ENCODE data around the gene DBET.
"Not testable (repeated sequence)": the region's sequence is repeated elsewhere in the genome, so short reads cannot be mapped to it uniquely, and the experiment has no call there.

The DBET gene

DNA sequence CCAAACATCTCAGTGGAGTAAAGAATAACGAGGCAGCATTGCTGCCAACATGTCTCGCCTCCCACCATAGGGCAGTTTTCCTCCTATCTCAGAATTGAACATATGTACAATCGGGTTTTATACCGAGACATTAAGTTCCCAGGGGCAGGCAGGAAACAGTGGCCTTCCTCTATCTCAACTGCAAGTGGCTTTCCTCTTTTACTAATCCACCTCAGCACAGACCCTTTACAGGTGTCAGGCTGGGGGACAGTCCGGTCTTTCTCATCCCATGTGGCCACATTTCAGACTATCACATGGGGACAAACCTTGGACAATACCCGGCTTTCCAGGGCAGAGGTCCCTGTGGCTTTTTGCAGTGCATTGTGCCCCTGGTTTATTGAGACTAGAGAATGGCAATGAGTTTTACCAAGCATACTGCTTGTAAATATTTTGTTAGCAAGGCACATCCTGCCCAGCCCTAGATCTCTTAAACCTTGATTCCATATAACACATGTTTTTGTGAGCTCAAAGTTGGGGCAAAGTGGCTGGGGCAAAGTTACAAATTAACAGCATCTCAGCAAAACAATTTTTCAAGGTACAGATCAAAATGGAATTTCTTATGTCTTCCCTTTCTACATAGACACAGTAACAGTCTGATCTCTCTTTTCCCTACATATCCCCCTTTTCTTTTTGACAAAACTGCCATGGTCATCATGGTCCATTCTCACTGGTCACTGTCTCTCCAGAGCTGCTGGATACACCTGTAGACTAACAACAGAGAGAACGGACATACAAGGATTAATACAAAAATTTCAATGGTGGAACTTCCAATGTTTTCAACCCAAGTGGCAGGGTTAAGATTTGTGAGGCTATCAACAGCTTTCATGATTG is 42.5 kb downstream of the DBET start:
- peak in 1 of 2 donors; percentile 53 for DNase-seq (ENCODE audit: low spot score in 2 of 2)
- not testable (repeated sequence) for H3K27ac Mint-ChIP-seq, H3K4me1 Mint-ChIP-seq, H3K9me3 Mint-ChIP-seq, H3K36me3 Mint-ChIP-seq, ATAC-seq, H3K4me3 Mint-ChIP-seq

DNA sequence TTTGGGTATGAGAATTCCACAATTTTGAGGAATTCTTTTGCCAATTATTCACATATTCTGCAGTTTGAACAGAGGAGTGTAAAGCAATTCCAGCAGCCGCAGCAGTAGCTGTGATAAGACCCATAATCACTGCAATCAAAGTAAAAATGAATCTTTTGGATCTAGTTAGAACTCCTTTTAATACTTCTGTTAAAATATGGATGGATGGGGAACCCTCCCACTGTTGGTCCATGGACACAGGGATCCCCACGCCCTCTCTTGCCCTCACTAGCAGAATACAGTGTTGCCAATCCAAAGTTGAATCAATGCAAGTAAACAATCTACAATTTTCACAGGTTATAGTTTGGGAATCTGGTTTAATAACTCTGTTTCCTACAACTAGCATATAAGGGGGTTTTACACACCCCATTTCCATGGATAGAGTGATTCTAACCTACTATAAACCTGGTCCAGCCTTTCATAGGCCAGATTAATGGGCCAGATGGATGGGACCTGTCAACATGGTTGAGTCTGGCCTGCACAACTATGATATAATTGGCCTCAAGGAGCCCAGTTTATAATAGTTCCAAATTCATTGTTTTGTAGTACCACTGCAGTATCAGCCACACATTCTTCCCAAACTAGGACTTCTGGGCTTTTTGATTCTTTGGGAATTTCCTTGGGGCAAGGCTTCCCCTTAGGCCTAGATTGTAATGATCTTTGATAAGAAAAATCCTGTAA is 43.6 kb downstream of the DBET start:
- H3K4me3 Mint-ChIP-seq, H3K36me3 Mint-ChIP-seq, H3K27ac Mint-ChIP-seq, H3K4me1 Mint-ChIP-seq, H3K9me3 Mint-ChIP-seq: not testable (repeated sequence)
- peak; percentile 60 for ATAC-seq
- DNase-seq (ENCODE audit: low spot score in 2 of 2): peak in 1 of 2 donors; percentile 50

DNA sequence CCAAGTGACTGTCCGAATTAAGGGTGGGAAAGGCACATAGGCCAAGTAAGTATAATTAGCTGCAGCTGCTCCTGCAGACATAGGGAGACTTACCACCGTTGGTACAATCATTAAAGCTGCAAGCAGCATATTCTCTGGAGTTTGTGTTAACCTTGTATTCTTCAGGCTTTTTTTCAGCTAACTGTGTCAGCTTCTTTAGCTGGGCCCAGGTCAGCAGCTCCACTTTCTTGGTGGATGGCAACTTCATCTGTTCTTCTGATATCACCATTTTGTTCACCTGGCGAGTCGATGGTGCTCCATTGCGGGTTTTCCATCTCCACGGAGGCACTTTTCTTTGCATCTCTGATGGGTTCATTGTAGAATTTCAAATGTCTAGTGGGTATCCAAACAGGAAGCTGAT is 44.5 kb downstream of the DBET start:
- not testable (repeated sequence) for ATAC-seq, H3K27ac Mint-ChIP-seq, H3K4me3 Mint-ChIP-seq, H3K36me3 Mint-ChIP-seq, H3K4me1 Mint-ChIP-seq, H3K9me3 Mint-ChIP-seq
- peak in 1 of 2 donors; percentile 53 for DNase-seq (ENCODE audit: low spot score in 2 of 2)

DNA sequence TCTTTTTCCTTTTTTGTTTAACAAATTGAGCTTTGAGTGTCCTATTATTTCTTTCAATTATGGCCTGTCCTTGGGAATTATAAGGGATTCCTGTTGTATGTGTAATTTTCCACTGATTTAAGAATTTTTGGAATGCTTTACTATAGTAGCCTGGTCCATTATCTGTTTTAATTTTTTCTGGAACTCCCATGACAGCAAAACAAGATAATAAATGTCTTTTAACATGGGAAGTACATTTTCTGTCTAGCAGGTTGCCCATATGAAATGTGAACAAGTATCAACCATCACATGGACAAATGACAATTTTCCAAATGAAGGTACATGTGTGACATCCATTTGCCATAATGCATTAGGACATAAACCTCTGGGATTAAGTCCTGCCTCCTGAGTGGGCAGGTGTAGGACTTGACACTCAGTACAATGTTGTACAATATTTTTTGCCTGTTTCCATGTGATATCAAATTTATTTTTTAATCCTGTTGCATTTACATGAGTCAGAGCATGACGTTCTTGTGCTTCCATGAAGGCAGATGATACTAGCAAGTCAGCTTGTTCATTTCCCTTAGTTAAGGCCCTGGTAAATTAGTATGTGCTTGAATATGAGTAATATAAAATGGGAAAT is 45.2 kb downstream of the DBET start:
- peak in 1 of 2 donors; percentile 43 for DNase-seq (ENCODE audit: low spot score in 2 of 2)
- ATAC-seq, H3K27ac Mint-ChIP-seq, H3K4me3 Mint-ChIP-seq, H3K9me3 Mint-ChIP-seq, H3K36me3 Mint-ChIP-seq, H3K4me1 Mint-ChIP-seq: not testable (repeated sequence)

GRCh38 chr4:190110033-190110432 is 45.7 kb downstream of the DBET start:
- not testable (repeated sequence) for H3K9me3 Mint-ChIP-seq, H3K4me3 Mint-ChIP-seq, ATAC-seq, H3K36me3 Mint-ChIP-seq, H3K4me1 Mint-ChIP-seq, H3K27ac Mint-ChIP-seq
- DNase-seq (ENCODE audit: low spot score in 2 of 2): peak in 1 of 2 donors; percentile 37

GRCh38 chr4:190110570-190111295 is 46.4 kb downstream of the DBET start:
- H3K9me3 Mint-ChIP-seq, H3K4me1 Mint-ChIP-seq, ATAC-seq, H3K27ac Mint-ChIP-seq, H3K36me3 Mint-ChIP-seq, H3K4me3 Mint-ChIP-seq: not testable (repeated sequence)
- DNase-seq (ENCODE audit: low spot score in 2 of 2): peak in 1 of 2 donors; percentile 30

- H3K4me1 Mint-ChIP-seq, H3K4me3 Mint-ChIP-seq, ATAC-seq, H3K36me3 Mint-ChIP-seq, H3K9me3 Mint-ChIP-seq, H3K27ac Mint-ChIP-seq: not testable (repeated sequence)
- peak in 1 of 2 donors; percentile 47 for DNase-seq (ENCODE audit: low spot score in 2 of 2)
Observed at GRCh38 chr4:190112879-190113278, 48.6 kb downstream of the DBET start.

DNA sequence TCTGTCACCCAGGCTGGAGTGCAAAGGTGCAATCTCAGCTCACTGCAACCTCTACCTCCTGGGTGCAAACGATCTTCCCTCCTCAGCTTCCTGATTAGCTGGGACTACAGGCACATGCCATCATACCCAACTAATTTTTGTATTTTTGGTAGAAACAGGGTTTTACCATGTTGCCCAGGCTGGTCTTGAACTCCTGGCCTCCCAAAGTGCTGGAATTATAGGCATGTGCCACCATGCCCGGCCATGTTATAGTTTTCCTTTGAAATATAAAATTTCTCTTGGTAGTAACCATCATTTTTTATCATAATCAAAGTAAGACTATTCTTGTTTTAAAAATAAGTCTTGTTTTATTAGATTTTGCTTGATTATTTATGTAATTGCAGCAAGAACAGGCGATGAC is 50.7 kb downstream of the DBET start:
- not testable (repeated sequence) for ATAC-seq, H3K4me1 Mint-ChIP-seq, H3K9me3 Mint-ChIP-seq, H3K27ac Mint-ChIP-seq, H3K36me3 Mint-ChIP-seq, H3K4me3 Mint-ChIP-seq
- DNase-seq (ENCODE audit: low spot score in 2 of 2): peak in 1 of 2 donors; percentile 42
